ENCODE measurements around the gene SCOC.
A peak's percentile ranks its signal among the peaks of the same experiment; 100 is the strongest.

Gene SCOC

DNA sequence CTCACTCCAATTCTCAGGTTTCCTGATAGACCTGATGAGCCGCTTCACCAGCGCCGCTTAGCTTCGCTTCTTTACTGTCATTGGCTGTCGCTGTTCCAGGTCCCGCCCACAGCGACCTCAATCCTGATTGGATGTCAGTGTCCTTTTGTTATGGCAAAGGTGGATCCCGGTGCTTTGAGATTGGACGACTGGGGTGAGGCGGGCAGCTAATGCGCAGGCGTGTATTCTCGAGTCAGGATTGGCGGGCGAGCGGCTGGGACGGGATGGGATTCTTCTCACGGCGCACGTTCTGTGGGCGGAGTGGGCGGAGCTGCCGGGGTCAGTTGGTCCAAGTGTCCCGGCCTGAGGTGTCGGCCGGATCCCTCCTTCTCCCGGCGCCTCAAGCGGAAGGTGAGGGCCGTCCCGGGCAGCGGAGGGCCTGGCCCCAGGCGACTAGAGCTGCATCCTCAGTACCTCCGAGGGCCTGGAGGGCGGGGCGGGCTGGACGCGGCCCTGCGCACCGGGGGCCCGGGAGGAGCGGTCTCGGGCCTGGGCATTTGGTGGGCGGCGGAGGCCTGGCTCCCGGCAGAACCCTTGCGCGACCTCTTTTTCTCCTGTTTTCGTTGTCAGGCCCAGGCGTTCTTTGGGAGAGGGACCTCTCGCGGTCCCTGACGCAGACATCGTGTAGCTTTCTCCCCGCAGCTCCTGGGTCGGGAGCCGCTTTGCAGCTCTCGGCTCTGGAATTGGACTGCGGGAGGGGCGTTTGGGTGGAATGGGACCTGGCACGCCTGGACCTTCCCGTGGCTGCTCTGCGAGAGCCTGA, at the start of gene SCOC:
TSS of gene SCOC (plus strand) at position 319 of the 802 bp plus-strand sequence. CDS start 5,525 bp downstream, outside the sequence.
- Histone ChIP-seq H3K79me2 (ENCODE audit: insufficient read depth, low read depth) (peaks cover 18% of the 10 kb centered on the region; the same call in 1 of the 2 replicates), H4K20me1 (ENCODE audit: insufficient read depth) (no peaks in the 10 kb centered on the region), H3K9ac (peak within 1 kb of the TSS; percentile 52; the same call in 1 of the 2 replicates), H3K4me2 (peak within 1 kb of the TSS; percentile 84), H3K27ac (no peak within 1 kb of the TSS), H2AFZ (ENCODE audit: low read depth) (peak within 1 kb of the TSS; percentile 100), H3K4me1 (ENCODE audit: low read depth, poor library complexity, severe bottlenecking) (peaks cover 16% of the 10 kb centered on the region), H3K27me3 (ENCODE audit: insufficient read depth, low read depth) (no peaks in the 10 kb centered on the region), H3K36me3 (ENCODE audit: insufficient read depth) (no peaks in the 10 kb centered on the region), H3K4me3 (IDR thresholded peaks at IDR 0.05; ENCODE audit: insufficient read depth, low read depth, low read length) (peak within 1 kb of the TSS; percentile 63)
- TF ChIP-seq, protein P1, sequence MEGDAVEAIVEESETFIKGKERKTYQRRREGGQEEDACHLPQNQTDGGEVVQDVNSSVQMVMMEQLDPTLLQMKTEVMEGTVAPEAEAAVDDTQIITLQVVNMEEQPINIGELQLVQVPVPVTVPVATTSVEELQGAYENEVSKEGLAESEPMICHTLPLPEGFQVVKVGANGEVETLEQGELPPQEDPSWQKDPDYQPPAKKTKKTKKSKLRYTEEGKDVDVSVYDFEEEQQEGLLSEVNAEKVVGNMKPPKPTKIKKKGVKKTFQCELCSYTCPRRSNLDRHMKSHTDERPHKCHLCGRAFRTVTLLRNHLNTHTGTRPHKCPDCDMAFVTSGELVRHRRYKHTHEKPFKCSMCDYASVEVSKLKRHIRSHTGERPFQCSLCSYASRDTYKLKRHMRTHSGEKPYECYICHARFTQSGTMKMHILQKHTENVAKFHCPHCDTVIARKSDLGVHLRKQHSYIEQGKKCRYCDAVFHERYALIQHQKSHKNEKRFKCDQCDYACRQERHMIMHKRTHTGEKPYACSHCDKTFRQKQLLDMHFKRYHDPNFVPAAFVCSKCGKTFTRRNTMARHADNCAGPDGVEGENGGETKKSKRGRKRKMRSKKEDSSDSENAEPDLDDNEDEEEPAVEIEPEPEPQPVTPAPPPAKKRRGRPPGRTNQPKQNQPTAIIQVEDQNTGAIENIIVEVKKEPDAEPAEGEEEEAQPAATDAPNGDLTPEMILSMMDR (conservative IDR thresholded peaks at IDR 0.05; ENCODE audit: low read depth, low read length) = no peak; the same call in 1 of the 2 replicates

DNA sequence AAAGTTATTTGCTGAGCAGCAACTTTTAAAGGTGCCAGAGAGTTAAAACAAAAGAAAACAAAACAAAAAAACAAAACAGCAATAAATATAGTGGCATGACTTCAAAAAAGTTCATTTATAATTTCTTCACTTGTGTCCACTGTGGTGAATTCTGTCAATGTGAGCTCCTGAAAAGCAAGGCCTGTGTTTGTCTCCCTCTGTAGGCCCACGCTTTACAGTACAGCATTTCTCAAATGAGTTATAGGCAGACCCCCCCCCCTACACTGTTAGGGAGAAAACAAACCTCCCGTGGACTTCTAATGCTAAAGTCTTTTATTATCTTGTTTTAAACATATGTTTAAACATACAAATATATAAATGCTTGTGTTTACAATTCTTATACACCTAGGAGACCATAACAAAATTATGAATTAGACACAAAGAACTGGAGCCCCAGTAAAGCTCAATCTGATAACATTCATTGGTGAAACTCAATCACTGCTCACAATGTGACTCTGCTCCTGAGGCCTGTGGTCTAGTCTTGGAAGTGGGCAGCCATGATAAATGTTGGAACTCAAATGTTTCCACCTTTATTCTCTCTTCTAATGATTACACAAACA, 47.0 kb upstream of the SCOC start:
- H2AFZ ChIP-seq (ENCODE audit: low read depth) = no peak overlapping the region
- TF ChIP-seq, protein P1 (conservative IDR thresholded peaks at IDR 0.05; ENCODE audit: low read depth, low read length) = peak; percentile 71
- H3K79me2 ChIP-seq (ENCODE audit: insufficient read depth, low read depth) = no peaks in the 10 kb centered on the region
- no peaks in the 10 kb centered on the region for H3K27me3 ChIP-seq (ENCODE audit: insufficient read depth, low read depth)
- H3K36me3 ChIP-seq (ENCODE audit: insufficient read depth) = no peaks in the 10 kb centered on the region
- no peak overlapping the region for H3K4me3 ChIP-seq (IDR thresholded peaks at IDR 0.05; ENCODE audit: insufficient read depth, low read depth, low read length)
- no peak overlapping the region for H3K27ac ChIP-seq
- no peak overlapping the region for H3K9ac ChIP-seq
- peaks cover 6% of the 10 kb centered on the region for H3K4me1 ChIP-seq (ENCODE audit: low read depth, poor library complexity, severe bottlenecking)
- no peak overlapping the region for H3K4me2 ChIP-seq
- no peaks in the 10 kb centered on the region for H4K20me1 ChIP-seq (ENCODE audit: insufficient read depth)

DNA sequence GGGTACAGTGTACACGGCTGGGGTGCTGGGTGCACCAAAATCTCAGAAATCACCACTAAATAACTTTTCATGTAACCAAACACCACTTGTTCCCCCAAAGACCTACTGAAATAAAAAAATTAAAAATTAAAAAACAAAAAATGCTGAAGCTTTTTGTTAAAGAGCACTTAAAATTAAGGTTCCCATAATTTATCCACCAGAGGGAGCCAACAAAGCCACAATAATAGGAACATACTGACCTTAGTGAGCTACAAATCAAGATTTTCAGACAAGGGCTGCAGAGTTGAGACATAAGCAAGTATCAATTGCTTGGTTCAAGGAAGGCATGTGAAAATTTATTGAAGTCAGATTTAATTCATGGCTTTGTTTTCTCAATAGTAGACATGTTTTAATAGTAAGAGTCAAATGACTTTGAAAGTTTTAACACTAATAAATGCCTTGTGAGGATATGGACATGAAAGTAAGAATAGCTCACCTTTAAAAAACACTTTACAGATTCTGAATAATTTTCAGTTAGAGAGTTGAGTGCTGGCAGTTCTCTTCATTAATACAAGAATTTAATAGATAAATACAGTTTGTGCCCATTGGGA, 43.0 kb upstream of the SCOC start:
- H3K4me1 ChIP-seq (ENCODE audit: low read depth, poor library complexity, severe bottlenecking) = no peaks in the 10 kb centered on the region
- H3K4me2 ChIP-seq = no peak overlapping the region
- TF ChIP-seq, protein P1 (conservative IDR thresholded peaks at IDR 0.05; ENCODE audit: low read depth, low read length) = peak; percentile 70
- no peak overlapping the region for H3K4me3 ChIP-seq (IDR thresholded peaks at IDR 0.05; ENCODE audit: insufficient read depth, low read depth, low read length)
- H3K36me3 ChIP-seq (ENCODE audit: insufficient read depth) = no peaks in the 10 kb centered on the region
- H3K27me3 ChIP-seq (ENCODE audit: insufficient read depth, low read depth) = no peaks in the 10 kb centered on the region
- H2AFZ ChIP-seq (ENCODE audit: low read depth) = no peak overlapping the region
- H3K27ac ChIP-seq = no peak overlapping the region
- no peaks in the 10 kb centered on the region for H4K20me1 ChIP-seq (ENCODE audit: insufficient read depth)
- H3K9ac ChIP-seq = no peak overlapping the region
- no peaks in the 10 kb centered on the region for H3K79me2 ChIP-seq (ENCODE audit: insufficient read depth, low read depth)

DNA sequence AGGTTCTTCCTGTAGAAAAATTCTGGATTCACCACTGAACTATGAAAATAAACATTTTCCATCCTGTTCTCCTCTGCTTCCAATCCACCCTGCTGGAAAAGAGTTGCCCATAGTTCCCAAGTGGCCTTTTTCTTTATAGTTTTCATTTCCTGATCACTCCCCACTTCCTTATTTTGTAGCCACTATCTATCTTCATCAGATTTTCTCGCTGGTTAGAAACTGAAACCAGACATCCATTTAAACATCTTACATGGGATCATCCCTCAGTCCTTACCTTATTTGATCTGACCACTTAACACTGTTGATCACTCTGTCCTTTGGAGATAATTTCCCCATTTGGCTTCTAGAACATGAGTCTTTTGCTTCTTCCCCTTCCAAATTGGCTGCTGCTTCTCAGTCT, 42.2 kb upstream of the SCOC start:
- no peak overlapping the region for H3K4me2 ChIP-seq

More for the DNA sequence above, 42.2 kb upstream of the SCOC start:
- Histone ChIP-seq H2AFZ (ENCODE audit: low read depth) (no peak overlapping the region), H3K27me3 (ENCODE audit: insufficient read depth, low read depth) (no peaks in the 10 kb centered on the region), H3K36me3 (ENCODE audit: insufficient read depth) (no peaks in the 10 kb centered on the region), H3K27ac (no peak overlapping the region), H3K4me1 (ENCODE audit: low read depth, poor library complexity, severe bottlenecking) (no peaks in the 10 kb centered on the region), H3K4me3 (IDR thresholded peaks at IDR 0.05; ENCODE audit: insufficient read depth, low read depth, low read length) (no peak overlapping the region), H3K79me2 (ENCODE audit: insufficient read depth, low read depth) (no peaks in the 10 kb centered on the region), H3K9ac (no peak overlapping the region), H4K20me1 (ENCODE audit: insufficient read depth) (no peaks in the 10 kb centered on the region)
- TF ChIP-seq, protein P1 (conservative IDR thresholded peaks at IDR 0.05; ENCODE audit: low read depth, low read length) = no peak
